NT2/D1 (cell line): ENCODE results near the gene CEP112.

Source experiments
- DNase-seq: peaks from one replicate; pipeline ENCODE4 v3.0.0-alpha.2; 2011; ENCODE audit warnings: low read depth, low spot score
- H3K27me3 ChIP-seq: 2 replicates; pipeline ENCODE4 v1.6.0; 2011; ENCODE audit warnings: mild to moderate bottlenecking; ENCODE audit not compliant: insufficient read length, insufficient read depth
- H3K36me3 ChIP-seq: 2 replicates; pipeline ENCODE4 v1.6.1; 2011; ENCODE audit warnings: mild to moderate bottlenecking, low read length, mixed read lengths; ENCODE audit not compliant: insufficient read depth, insufficient read length
- H3K4me1 ChIP-seq: 2 replicates; pipeline ENCODE4 v1.5.1; 2011; ENCODE audit not compliant: insufficient read depth, insufficient read length
- H3K4me3 ChIP-seq: 2 replicates; pipeline ENCODE4 v1.5.1; 2011; ENCODE audit warnings: low read depth; ENCODE audit not compliant: insufficient read length
- H3K9ac ChIP-seq: 2 replicates; pipeline ENCODE4 v1.6.0; 2011; ENCODE audit warnings: low read depth; ENCODE audit not compliant: insufficient read length
- H3K9me3 ChIP-seq: 2 replicates; pipeline ENCODE4 v1.5.1; 2011; ENCODE audit warnings: mild to moderate bottlenecking, low read length; ENCODE audit not compliant: insufficient read depth
- SUZ12 ChIP-seq: IDR thresholded peaks from 2 replicates; pipeline ENCODE4 v1.6.1; 2011; ENCODE audit not compliant: insufficient read length, insufficient read depth; ENCODE audit errors: extremely low read depth
- YY1 ChIP-seq: IDR thresholded peaks from 2 replicates; pipeline ENCODE4 v1.6.1; 2011; ENCODE audit not compliant: insufficient read length, insufficient read depth
- ZNF274 ChIP-seq: IDR thresholded peaks from 2 replicates; pipeline ENCODE4 v1.6.1; 2011; ENCODE audit warnings: mild to moderate bottlenecking, low read depth, low read length

The CEP112 gene

DNA sequence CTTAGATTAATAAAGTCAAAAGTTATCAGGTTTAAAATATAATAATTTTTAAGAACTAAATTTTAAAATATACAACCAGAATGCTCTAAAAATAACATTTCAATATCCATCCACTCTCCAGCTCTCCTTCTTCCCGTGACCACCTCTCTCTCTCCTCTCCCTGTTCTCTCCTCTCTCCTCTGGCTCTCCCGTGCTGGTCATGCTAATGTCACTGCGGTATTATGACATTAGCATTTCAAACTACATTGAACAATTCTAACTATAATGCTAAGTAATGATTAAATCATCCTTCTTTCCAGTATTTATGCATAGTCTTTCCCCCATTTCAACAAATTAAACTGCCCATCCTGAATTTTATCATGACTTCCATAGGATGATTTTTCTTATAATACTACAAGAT, 154.7 kb downstream of the CEP112 start:
- Histone ChIP-seq H3K4me1 (no peaks in the 10 kb centered on the region), H3K4me3 (no peak overlapping the region), H3K36me3 (no peaks in the 10 kb centered on the region), H3K9me3 (no peaks in the 10 kb centered on the region), H3K9ac (no peak overlapping the region), H3K27me3 (no peaks in the 10 kb centered on the region)
- DNase-seq, result no peak
- TF ChIP-seq SUZ12, result no peak

DNA sequence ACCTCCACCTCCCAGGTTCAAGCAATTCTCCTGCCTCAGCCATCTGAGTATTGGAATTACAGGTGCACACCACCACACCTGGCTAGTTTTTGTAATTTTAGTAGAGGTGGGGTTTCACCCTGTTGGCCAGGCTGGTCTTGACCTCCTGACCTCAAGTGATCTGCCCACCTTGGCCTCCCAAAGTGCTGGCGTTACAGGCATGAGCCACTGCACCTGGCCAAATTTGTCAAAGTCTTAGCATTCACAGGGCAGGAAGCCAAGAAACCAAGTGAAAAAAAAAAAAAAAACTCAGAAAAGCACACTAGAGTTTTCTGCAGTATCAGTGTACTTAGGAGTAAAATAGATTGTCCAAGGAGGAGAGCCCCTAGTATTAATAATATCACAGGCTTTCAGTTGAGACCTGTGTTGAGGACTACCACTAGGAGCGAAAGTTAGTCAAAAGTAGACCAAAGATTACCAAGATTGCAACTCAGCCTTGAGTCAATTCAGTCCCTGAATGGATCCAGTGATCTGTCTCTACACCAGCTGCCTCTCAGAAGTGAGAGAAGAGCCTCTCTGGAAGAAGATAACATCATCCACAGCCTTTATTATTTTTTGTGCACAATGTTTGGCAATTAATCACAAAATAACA, 159.7 kb downstream of the CEP112 start:
- no peak for DNase-seq
- no peaks in the 10 kb centered on the region for H3K9me3 ChIP-seq
- H3K4me3 ChIP-seq, result no peak overlapping the region

DNA sequence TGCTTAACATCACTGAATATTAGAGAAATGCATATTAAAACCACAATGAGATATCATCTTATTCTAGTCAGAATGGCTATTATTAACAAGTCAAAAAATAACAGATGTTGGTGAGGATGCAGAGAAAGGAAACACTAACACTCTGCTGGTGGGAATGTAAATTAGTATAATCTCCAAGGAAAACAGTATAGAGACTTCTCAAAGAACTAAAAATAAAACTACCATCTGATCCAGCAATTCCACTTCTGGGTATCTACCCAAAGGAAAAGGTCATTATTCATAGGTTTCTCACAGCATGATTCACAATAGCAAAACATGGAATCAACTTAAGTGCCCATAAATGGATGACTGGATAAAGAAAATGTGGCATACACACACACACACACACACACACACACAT, 166.4 kb downstream of the CEP112 start:
- no peaks in the 10 kb centered on the region for H3K4me1 ChIP-seq
- no peaks in the 10 kb centered on the region for H3K27me3 ChIP-seq
- H3K9ac ChIP-seq, result no peak overlapping the region
- H3K36me3 ChIP-seq, result peaks cover 4% of the 10 kb centered on the region
- DNase-seq, result no peak
- peaks cover 14% of the 10 kb centered on the region for H3K9me3 ChIP-seq
- no peak overlapping the region for H3K4me3 ChIP-seq
- TF ChIP-seq ZNF274 (no peak), YY1 (no peak), SUZ12 (no peak)

More for the DNA sequence above, 159.7 kb downstream of the CEP112 start:
- H3K36me3 ChIP-seq, result no peaks in the 10 kb centered on the region
- no peaks in the 10 kb centered on the region for H3K27me3 ChIP-seq
- no peak overlapping the region for H3K9ac ChIP-seq
- TF ChIP-seq SUZ12 (no peak), ZNF274 (no peak), YY1 (no peak)
- no peaks in the 10 kb centered on the region for H3K4me1 ChIP-seq

DNA sequence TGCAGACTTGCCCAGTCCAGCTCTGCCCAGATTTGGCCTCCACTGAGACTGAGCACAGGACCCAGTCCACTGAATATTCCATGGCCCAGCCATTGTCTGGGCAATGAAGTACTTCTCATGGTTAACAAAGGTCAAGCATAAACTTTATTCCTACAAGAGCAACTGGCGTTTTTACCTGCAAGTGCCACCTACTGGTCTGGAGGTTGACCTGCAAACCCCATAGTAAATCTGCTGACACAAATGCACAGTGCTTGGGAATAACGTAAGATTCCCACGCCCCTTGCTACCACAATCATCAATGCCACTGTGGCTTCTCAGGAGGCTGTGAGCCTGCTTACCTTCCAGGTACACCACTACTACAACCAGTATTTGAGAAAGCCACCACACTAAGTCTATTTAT, 170.2 kb downstream of the CEP112 start:
- Histone ChIP-seq H3K9ac (no peak overlapping the region), H3K36me3 (peaks cover 4% of the 10 kb centered on the region), H3K4me3 (no peak overlapping the region), H3K27me3 (no peaks in the 10 kb centered on the region), H3K9me3 (peaks cover 14% of the 10 kb centered on the region), H3K4me1 (no peaks in the 10 kb centered on the region)
- no peak for DNase-seq
- TF ChIP-seq SUZ12 (no peak), YY1 (no peak), ZNF274 (no peak)

DNA sequence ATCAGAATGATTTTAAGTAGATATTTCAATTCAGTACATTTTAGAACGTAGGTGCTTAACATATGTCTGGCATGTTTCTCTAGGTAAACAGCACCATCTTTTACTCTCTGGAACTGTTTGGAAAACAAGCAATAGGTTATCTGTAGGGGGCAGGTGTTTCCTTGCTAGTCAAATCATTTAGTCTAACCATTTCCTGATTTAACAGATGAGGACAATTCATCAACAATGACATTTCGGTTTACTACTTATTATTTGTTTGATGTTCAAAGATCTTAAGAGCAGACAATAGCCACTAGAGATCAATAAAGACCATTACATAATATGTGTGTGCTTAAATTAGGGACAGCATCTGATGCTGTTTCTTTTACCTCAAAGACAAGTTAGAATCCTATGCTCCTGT, 173.1 kb downstream of the CEP112 start:
- H3K4me3 ChIP-seq, result no peak overlapping the region
- H3K9me3 ChIP-seq, result peaks cover 8% of the 10 kb centered on the region; the same call in 1 of the 2 replicates
- H3K9ac ChIP-seq, result no peak overlapping the region
- no peaks in the 10 kb centered on the region for H3K27me3 ChIP-seq
- H3K4me1 ChIP-seq, result no peaks in the 10 kb centered on the region
- no peak for DNase-seq
- peaks cover 4% of the 10 kb centered on the region for H3K36me3 ChIP-seq
- TF ChIP-seq ZNF274, result no peak
- TF ChIP-seq SUZ12, result no peak
- no peak for TF ChIP-seq YY1

DNA sequence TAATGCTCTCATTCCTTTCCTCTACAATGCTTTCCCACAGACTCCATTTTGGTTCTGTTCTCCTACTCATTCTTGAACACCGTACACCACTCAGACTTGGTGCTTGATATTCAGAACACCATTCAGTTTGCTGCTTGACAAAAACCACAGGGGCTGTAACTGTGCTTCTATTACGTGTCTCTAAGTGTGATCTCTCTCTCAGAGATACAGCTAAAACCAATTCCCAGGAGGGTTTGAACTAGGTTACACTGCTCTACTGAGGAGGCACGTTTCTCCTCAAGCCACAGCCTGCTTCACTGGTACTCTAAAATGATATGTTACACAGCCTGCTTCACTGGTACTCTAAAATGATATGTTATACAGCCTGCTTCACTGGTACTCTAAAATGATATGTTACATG, 175.7 kb downstream of the CEP112 start:
- H3K4me1 ChIP-seq, result no peaks in the 10 kb centered on the region
- no peaks in the 10 kb centered on the region for H3K36me3 ChIP-seq
- no peak for TF ChIP-seq SUZ12
- no peak for TF ChIP-seq ZNF274
- TF ChIP-seq YY1, result no peak
- H3K9ac ChIP-seq, result no peak overlapping the region
- H3K4me3 ChIP-seq, result no peak overlapping the region
- H3K9me3 ChIP-seq, result no peaks in the 10 kb centered on the region
- H3K27me3 ChIP-seq, result no peaks in the 10 kb centered on the region
- DNase-seq, result no peak

DNA sequence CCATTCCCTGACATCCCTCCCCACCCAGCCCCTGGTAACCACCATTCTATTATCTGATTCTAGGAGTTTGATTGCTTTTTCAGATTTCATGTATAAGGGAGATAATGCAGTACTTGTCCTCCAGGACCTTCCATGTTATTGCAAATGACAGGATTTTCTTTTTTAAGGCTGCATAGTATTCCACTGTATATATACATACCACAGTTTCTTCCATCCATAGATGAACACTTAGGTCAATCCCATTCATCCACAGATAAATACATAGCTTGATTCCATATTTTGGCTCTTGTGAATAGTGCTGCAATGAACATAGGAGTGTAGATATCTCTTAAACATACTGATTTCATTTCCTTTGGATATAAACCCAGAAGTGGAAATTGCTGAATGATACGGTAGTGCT, 183.3 kb downstream of the CEP112 start:
- no peaks in the 10 kb centered on the region for H3K4me1 ChIP-seq
- H3K9me3 ChIP-seq, result 0 out of 2 replicates have a peak, but pooled peaks cover 8% of the 10 kb centered on the region
- H3K36me3 ChIP-seq, result no peaks in the 10 kb centered on the region
- H3K4me3 ChIP-seq, result no peak overlapping the region
- no peak overlapping the region for H3K9ac ChIP-seq
- TF ChIP-seq ZNF274 (no peak), YY1 (no peak), SUZ12 (no peak)
- H3K27me3 ChIP-seq, result no peaks in the 10 kb centered on the region
- no peak for DNase-seq

DNA sequence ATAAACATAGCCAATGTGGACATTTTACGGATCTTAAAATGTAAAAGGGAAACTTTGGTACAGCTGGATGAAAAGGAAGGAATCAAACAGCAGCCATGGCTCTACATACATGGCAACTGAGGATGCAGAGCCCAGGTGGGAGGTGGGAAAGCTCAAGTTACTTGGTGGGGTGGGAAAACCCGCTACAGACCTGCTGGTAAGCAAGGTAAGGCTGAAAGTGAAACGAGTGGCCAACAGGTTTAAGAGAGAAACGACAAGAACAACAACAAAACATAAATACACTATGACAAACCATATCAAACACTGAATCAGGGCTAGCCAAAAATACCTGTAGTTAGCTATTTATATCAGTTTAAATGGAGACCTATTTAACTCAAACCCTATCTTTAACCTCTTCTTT, 185.3 kb downstream of the CEP112 start:
- Histone ChIP-seq H3K9me3 (0 out of 2 replicates have a peak, but pooled peaks cover 8% of the 10 kb centered on the region), H3K27me3 (no peaks in the 10 kb centered on the region), H3K9ac (no peak overlapping the region), H3K4me1 (no peaks in the 10 kb centered on the region), H3K36me3 (no peaks in the 10 kb centered on the region), H3K4me3 (no peak overlapping the region)
- TF ChIP-seq YY1 (no peak), SUZ12 (no peak), ZNF274 (no peak)
- DNase-seq, result no peak
